ENCODE data around the gene STYXL1.
A peak's percentile ranks its signal among the peaks of the same experiment; 100 is the strongest.
"Not testable (repeated sequence)": the region's sequence is repeated elsewhere in the genome, so short reads cannot be mapped to it uniquely, and the experiment has no call there.

STYXL1 gene

GRCh38 chr7:76023002-76023401 lies 24.8 kb downstream of the STYXL1 start:
- no peak for DNase-seq

GRCh38 chr7:76022026-76022780 lies 25.6 kb downstream of the STYXL1 start:
- no peak for DNase-seq

- peak; percentile 67 for DNase-seq
Measured at GRCh38 chr7:76020031-76020714, 27.6 kb downstream of the STYXL1 start.

- DNase-seq, result not testable (repeated sequence)
Measured at GRCh38 chr7:76018520-76018919, 29.3 kb downstream of the STYXL1 start.

GRCh38 chr7:76016191-76016947 lies 31.4 kb downstream of the STYXL1 start:
- no peak for DNase-seq

- no peak for DNase-seq
Measured at GRCh38 chr7:76011442-76011861, 36.3 kb downstream of the STYXL1 start.

- DNase-seq, result no peak
Measured at GRCh38 chr7:76009672-76010600, 37.9 kb downstream of the STYXL1 start.

- DNase-seq, result no peak
Measured at GRCh38 chr7:76008156-76008687, 39.6 kb downstream of the STYXL1 start.

- DNase-seq, result not testable (repeated sequence)
Measured at GRCh38 chr7:76005004-76005403, 42.8 kb downstream of the STYXL1 start.

GRCh38 chr7:76003351-76003750 lies 44.4 kb downstream of the STYXL1 start:
- no peak for DNase-seq

GRCh38 chr7:76002822-76003221 lies 45.0 kb downstream of the STYXL1 start:
- DNase-seq, result no peak

- no peak for DNase-seq
Measured at GRCh38 chr7:76002139-76002538, 45.7 kb downstream of the STYXL1 start.

GRCh38 chr7:76000566-76000965 lies 47.2 kb downstream of the STYXL1 start:
- DNase-seq, result no peak

GRCh38 chr7:75998038-75998437 lies 49.8 kb downstream of the STYXL1 start:
- no peak for DNase-seq

GRCh38 chr7:75996476-75996875 lies 51.3 kb downstream of the STYXL1 start:
- no peak for DNase-seq

- DNase-seq, result no peak
Measured at GRCh38 chr7:75995996-75996395, 51.8 kb downstream of the STYXL1 start.

GRCh38 chr7:75995052-75995471 lies 52.7 kb downstream of the STYXL1 start:
- DNase-seq, result no peak

- peak; percentile 95 for DNase-seq
Measured at GRCh38 chr7:75994388-75995051, 53.3 kb downstream of the STYXL1 start, which contains the start of gene TMEM120A. TMEM120A (minus strand) TSS chr7:75994595; CDS start chr7:75994570, 25 bp downstream.

GRCh38 chr7:75993689-75994387 lies 54.0 kb downstream of the STYXL1 start:
- no peak for DNase-seq

- no peak for DNase-seq
Measured at GRCh38 chr7:75992083-75992755, 55.6 kb downstream of the STYXL1 start.

Measured in activated naive CD4-positive, alpha-beta T cell treated with anti-CD3 and anti-CD28 coated beads, Interleukin-2, amount 50 U/mL, for 16 hours (primary cell).